Measurements from ENCODE around the gene C16orf95.

C16orf95 gene

DNA sequence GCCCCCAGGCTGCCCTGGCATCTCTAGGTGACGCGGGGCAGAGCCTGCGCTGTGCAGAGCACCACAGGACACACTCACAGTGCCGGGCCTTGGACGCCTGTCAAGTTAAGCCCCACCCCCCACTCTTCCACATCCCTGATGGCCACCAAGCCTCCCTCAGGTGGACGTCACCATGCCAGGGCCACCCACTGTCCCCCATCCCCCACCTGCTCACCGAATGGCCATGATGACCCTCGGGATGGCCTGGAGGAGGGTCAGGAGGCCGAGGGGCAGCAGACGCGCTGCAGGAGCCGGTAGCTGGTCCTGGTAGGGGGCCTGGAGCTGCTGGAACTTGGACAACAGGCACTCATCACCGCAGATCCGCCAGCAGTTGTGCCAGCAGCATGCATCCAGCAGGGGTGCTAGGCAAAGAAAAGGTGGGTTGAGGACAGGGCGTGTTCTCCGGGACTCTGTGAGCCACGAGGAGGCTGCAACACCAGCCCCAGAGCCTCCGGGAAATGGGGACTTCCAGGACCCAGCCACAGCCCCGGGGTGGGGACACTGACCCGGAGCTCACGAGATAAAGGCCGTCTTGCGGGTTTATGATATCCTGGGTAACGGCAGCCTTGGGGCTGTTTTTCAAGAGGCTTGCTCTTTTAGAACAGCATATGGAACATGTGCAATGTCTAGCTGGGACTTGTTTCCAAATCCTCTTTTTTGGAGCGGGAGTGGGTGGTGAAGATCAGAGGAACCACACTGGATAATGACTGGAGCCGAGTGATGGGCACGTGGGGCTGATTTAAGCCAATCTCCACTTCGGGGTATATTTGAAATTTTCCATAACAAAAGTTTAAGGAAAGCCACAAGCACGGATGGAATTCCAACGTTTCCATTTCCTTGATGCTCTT lies 11.4 kb downstream of the C16orf95 start:
- Mint-ChIP-seq H3K4me1 (peaks cover 27% of the 10 kb centered on the region), H3K27ac (no peak overlapping the region), H3K4me3 (no peak overlapping the region), H3K27me3 (no peaks in the 10 kb centered on the region), H3K9me3 (peaks cover 4% of the 10 kb centered on the region), H3K36me3 (peaks cover 6% of the 10 kb centered on the region)
- CTCF ChIA-PET = interaction anchor here (1.4 kb wide), 1 partner anchor 10 kb away, joined by 5 read pairs; no protein-coding TSS in a partner anchor
- DNase-seq = no peak

GRCh38 chr16:87304951-87305350 lies 12.2 kb downstream of the C16orf95 start:
- peak overlapping the region; percentile 65 for H3K27ac Mint-ChIP-seq
- CTCF ChIA-PET = interaction anchor here (1.4 kb wide), 1 partner anchor 11 kb away, joined by 5 read pairs; no protein-coding TSS in a partner anchor
- peaks cover 4% of the 10 kb centered on the region for H3K9me3 Mint-ChIP-seq
- DNase-seq = no peak
- H3K27me3 Mint-ChIP-seq = no peaks in the 10 kb centered on the region
- peaks cover 6% of the 10 kb centered on the region for H3K36me3 Mint-ChIP-seq
- peaks cover 27% of the 10 kb centered on the region for H3K4me1 Mint-ChIP-seq
- no peak overlapping the region for H3K4me3 Mint-ChIP-seq

DNA sequence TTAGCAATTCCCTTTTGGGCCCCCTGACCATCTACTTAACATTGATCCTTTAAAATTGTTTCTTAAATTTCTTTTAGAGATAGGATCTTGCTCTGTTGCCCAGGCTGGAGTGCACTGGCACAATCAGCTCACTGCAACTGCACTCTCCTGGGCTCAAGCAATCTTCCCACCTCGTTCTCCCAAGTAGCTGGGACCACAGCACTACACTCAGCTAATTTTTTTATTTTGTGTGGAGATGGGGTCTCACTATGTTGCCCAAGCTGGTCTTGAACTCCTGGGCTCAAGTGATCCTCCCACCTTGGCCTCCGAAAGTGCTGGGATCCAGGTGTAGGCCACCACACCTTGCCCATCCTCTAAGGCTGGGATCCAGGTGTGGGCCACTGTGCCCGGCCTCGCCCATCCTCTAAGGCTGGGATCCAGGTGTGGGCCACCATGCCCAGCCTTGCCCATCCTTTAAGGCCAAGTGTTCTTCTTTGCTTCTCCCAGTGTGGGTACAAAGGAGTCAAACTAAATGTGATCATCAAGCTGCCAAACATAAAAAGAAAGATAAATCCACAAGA lies 13.2 kb downstream of the C16orf95 start:
- peaks cover 4% of the 10 kb centered on the region for H3K9me3 Mint-ChIP-seq
- peaks cover 27% of the 10 kb centered on the region for H3K4me1 Mint-ChIP-seq
- H3K27ac Mint-ChIP-seq = peak overlapping the region; percentile 91
- peaks cover 6% of the 10 kb centered on the region for H3K36me3 Mint-ChIP-seq
- CTCF ChIA-PET = interaction anchor here (1.4 to 1.5 kb wide), 2 partner anchors 8 to 12 kb away, joined by 4 to 5 read pairs; no protein-coding TSS in a partner anchor
- H3K27me3 Mint-ChIP-seq = no peaks in the 10 kb centered on the region
- no peak for DNase-seq
- H3K4me3 Mint-ChIP-seq = no peak overlapping the region

DNA sequence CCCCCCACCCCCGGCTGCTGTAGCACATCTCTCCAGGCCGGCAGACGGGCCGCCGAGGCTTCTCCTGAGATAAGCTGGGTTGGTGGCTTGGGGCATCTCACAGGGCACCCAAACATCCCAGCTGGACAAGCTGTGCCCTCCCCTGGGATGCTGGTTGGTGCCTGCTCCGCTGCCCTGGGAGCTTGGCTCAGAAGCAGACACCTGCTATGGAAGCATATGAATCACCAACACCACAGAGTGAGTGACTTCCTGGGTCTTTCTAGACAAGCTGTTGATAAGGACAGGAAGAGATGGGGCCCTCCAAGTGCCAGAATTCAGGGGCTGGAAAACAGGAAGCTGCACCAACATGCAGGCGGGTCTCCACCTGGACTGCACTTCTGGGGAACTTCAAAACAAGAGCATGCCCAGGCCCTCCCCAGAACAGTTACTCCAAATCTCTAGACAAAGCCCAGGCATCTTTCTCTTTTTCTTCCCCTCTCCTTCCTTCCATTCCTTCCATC lies 13.7 kb downstream of the C16orf95 start:
- peak; percentile 41 for DNase-seq
- Mint-ChIP-seq H3K4me3 (no peak overlapping the region), H3K9me3 (peaks cover under 1% of the 10 kb centered on the region), H3K27me3 (no peaks in the 10 kb centered on the region), H3K27ac (peak overlapping the region; percentile 91), H3K4me1 (peaks cover 27% of the 10 kb centered on the region), H3K36me3 (peaks cover 2% of the 10 kb centered on the region)
- CTCF ChIA-PET = interaction anchor here (1.5 kb wide), 1 partner anchor 9 kb away, joined by 4 read pairs; no protein-coding TSS in a partner anchor

DNA sequence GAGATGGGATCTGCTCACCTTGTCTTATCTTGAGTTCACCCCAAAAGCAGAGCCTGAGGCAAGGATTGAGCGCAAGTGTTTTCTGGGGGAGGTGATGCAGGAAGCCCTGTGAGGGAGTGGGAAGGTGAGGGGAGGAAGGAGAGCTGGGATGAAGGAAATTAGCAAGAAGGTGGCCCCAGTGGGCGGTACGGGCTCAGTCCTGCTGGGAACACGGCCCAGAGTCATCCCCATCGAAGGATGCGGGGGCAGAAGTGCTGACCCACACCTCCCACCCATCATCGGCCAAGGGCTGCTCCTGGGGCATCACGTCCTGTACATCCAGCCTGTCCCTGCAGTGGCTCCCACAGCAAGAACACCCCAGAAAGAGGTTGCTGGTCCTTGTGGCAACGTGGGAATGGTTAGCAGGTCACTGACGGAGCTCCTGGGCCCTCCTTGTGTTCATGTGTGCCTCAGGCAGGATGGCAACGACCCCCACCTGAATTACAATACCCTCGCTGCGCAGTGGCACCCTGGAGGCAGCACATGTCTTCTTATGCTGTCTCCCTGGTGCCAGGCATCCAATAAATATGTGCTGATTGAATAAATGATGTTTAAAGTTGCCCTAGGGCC lies 18.2 kb downstream of the C16orf95 start:
- DNase-seq = no peak
- CTCF ChIA-PET = interaction anchor here (0.6 to 1.4 kb wide), 4 partner anchors 14 to 248 kb away, joined by 3 to 5 read pairs (median 4); partner anchors contain the start of gene C16orf95
- peaks cover 16% of the 10 kb centered on the region for H3K4me1 Mint-ChIP-seq
- no peak overlapping the region for H3K27ac Mint-ChIP-seq
- H3K27me3 Mint-ChIP-seq = no peaks in the 10 kb centered on the region
- H3K9me3 Mint-ChIP-seq = no peaks in the 10 kb centered on the region
- no peak overlapping the region for H3K4me3 Mint-ChIP-seq
- H3K36me3 Mint-ChIP-seq = peaks cover 4% of the 10 kb centered on the region

DNA sequence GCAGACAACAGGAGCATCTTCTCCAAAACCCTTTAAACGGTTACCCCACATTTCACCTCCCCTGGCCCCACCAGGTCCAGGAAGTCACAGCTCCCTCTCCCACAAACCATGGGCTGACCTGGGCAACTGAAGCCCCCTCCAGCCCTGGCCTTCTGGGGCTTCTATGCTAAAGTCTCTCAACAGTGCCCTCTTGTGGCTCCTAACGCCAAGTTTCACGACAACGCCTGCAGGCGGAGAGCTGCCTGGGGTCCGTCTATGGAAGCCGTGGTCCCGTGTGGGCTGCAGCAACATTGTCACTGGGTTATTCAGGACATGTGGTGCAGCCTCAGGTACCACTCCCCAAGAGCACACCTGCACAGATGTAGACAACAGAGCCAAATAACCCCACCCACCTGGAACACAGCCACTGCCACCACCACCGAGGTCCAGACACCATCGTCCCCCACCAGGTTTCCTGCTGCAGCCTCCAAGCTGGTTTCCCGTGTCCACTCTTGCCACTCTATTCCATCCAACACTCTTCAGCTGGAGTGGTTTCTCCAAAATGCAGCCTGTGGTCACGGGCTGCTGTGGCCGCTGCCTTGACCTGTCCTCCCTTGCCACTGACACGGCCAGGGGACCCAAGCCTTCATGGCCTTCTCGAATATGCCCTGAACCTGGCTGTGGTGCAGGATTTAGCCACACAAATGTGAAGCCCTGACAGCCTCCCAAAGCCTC lies 19.1 kb downstream of the C16orf95 start:
- CTCF ChIA-PET = interaction anchor here (0.6 to 1.6 kb wide), 11 partner anchors 15 to 471 kb away, joined by 3 to 6 read pairs (median 4); partner anchors contain the start of gene C16orf95
- no peak overlapping the region for H3K4me3 Mint-ChIP-seq
- peaks cover 3% of the 10 kb centered on the region for H3K36me3 Mint-ChIP-seq
- H3K4me1 Mint-ChIP-seq = peaks cover 8% of the 10 kb centered on the region
- peak; percentile 60 for DNase-seq
- H3K27me3 Mint-ChIP-seq = no peaks in the 10 kb centered on the region
- H3K27ac Mint-ChIP-seq = no peak overlapping the region
- no peaks in the 10 kb centered on the region for H3K9me3 Mint-ChIP-seq

GRCh38 chr16:87297407-87297806 lies 19.8 kb downstream of the C16orf95 start:
- CTCF ChIA-PET = interaction anchor here (0.6 to 1.6 kb wide), 6 partner anchors 14 to 472 kb away, joined by 3 to 5 read pairs (median 4); no protein-coding TSS in a partner anchor
- no peak overlapping the region for H3K4me3 Mint-ChIP-seq
- H3K9me3 Mint-ChIP-seq = peaks cover 2% of the 10 kb centered on the region
- no peaks in the 10 kb centered on the region for H3K27me3 Mint-ChIP-seq
- no peak overlapping the region for H3K27ac Mint-ChIP-seq
- peaks cover 2% of the 10 kb centered on the region for H3K4me1 Mint-ChIP-seq
- DNase-seq = no peak
- peaks cover 5% of the 10 kb centered on the region for H3K36me3 Mint-ChIP-seq

DNA sequence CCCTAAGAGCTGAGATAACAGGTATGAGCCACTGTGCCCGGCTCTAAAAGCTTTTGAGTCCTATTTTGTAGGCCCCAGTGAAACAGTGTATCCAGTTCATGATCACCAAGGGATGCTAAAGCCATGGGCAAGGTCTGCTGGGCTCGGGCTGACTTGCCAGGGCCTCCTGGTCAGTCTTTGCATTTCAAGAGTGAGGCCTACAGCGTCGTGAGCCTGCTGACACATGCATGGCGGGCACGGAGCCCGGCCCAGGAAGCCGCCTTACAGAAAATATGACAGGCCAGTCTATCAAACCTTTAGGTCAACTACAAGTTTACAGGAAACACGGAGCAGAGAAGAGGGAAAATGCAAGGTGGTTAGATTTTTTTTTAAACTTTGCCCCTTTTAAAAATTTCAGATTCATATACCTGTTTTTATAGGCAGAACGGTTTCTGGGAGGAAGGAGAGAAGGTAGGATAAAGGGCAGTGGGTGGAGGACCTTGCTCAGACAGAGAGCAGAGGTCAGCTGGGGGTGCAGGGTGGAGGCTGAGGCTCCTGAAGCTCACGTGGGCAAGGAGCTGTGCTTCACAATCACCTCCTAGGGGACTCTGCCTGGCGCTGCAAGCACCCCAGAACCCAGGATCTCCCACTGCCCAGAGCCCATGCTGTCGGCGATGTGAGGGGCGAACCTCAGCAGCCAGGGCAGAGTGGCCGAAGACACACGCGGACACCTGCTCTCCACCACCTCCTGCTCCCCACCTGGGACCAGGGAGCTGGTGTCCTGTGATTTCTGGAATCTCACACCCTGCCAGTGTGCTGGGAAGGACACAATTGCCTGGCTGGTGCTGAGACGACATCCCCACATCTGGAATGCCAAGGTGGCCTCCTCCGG lies 21.3 kb downstream of the C16orf95 start:
- Mint-ChIP-seq H3K27ac (no peak overlapping the region), H3K27me3 (no peaks in the 10 kb centered on the region), H3K9me3 (peaks cover 12% of the 10 kb centered on the region), H3K36me3 (peaks cover 7% of the 10 kb centered on the region), H3K4me1 (peaks cover 2% of the 10 kb centered on the region), H3K4me3 (no peak overlapping the region)
- CTCF ChIA-PET = interaction anchor here (1.6 kb wide), 1 partner anchor 17 kb away, joined by 4 read pairs; no protein-coding TSS in a partner anchor
- DNase-seq = no peak

- Mint-ChIP-seq H3K27me3 (no peaks in the 10 kb centered on the region), H3K36me3 (peaks cover 7% of the 10 kb centered on the region), H3K4me1 (peaks cover 2% of the 10 kb centered on the region), H3K9me3 (peaks cover 12% of the 10 kb centered on the region), H3K4me3 (no peak overlapping the region), H3K27ac (no peak overlapping the region)
- no peak for DNase-seq
- CTCF ChIA-PET = interaction anchor here (0.6 kb wide), 1 partner anchor 22 kb away, joined by 3 read pairs; the partner anchor contains the start of gene C16orf95
Measured at GRCh38 chr16:87295259-87295658, 21.9 kb downstream of the C16orf95 start.

- H3K4me3 Mint-ChIP-seq = no peak overlapping the region
- peaks cover 12% of the 10 kb centered on the region for H3K9me3 Mint-ChIP-seq
- peaks cover 7% of the 10 kb centered on the region for H3K36me3 Mint-ChIP-seq
- DNase-seq = no peak
- peaks cover 2% of the 10 kb centered on the region for H3K4me1 Mint-ChIP-seq
- CTCF ChIA-PET = no interaction called here
- H3K27ac Mint-ChIP-seq = no peak overlapping the region
- no peaks in the 10 kb centered on the region for H3K27me3 Mint-ChIP-seq
Measured at GRCh38 chr16:87293990-87294389, 23.2 kb downstream of the C16orf95 start.

DNA sequence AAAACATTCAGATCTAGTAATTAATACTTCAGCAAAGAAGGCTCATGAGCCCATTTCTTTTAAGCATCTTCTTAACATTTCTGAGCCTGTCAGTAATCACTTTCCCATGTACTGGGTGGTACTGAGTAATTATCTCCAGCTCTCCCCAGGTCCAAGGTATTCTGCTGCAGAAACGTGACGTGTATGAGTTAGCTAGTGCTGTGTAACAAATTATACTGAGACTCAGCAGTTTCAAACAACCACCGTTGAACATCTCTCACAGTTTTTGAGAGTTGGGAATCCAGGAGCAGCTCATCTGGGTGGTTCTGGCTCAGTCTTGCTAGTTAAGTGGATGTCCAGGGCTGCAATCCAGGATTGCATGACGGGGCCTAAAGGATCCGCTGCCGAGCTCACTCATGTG lies 25.2 kb downstream of the C16orf95 start:
- DNase-seq = no peak

GRCh38 chr16:87288753-87289362 lies 28.3 kb downstream of the C16orf95 start:
- no peaks in the 10 kb centered on the region for H3K4me1 Mint-ChIP-seq
- DNase-seq = no peak
- CTCF ChIA-PET = no interaction called here
- no peak overlapping the region for H3K27ac Mint-ChIP-seq
- peaks cover 12% of the 10 kb centered on the region for H3K9me3 Mint-ChIP-seq
- H3K27me3 Mint-ChIP-seq = no peaks in the 10 kb centered on the region
- H3K4me3 Mint-ChIP-seq = no peak overlapping the region
- peaks cover 4% of the 10 kb centered on the region for H3K36me3 Mint-ChIP-seq

More for the DNA sequence above, 25.2 kb downstream of the C16orf95 start:
- Mint-ChIP-seq H3K4me1 (no peaks in the 10 kb centered on the region), H3K27ac (no peak overlapping the region), H3K36me3 (peaks cover 4% of the 10 kb centered on the region), H3K4me3 (no peak overlapping the region), H3K27me3 (no peaks in the 10 kb centered on the region), H3K9me3 (peaks cover 12% of the 10 kb centered on the region)
- CTCF ChIA-PET = no interaction called here

Data from activated naive CD4-positive, alpha-beta T cell treated with anti-CD3 and anti-CD28 coated beads, Interleukin-2, amount 10 ng/mL, durations not matched to agents 7 days and 5 days (primary cell).